ENCODE data around the gene KDM6B. TPM values are rescaled to one million over a fixed set of nuclear protein-coding genes. Genes with fewer than 3 reads are reported as not detected.

Gene KDM6B
- total RNA-seq, 1 experiment from 2014 or later, result 19.9 TPM

DNA sequence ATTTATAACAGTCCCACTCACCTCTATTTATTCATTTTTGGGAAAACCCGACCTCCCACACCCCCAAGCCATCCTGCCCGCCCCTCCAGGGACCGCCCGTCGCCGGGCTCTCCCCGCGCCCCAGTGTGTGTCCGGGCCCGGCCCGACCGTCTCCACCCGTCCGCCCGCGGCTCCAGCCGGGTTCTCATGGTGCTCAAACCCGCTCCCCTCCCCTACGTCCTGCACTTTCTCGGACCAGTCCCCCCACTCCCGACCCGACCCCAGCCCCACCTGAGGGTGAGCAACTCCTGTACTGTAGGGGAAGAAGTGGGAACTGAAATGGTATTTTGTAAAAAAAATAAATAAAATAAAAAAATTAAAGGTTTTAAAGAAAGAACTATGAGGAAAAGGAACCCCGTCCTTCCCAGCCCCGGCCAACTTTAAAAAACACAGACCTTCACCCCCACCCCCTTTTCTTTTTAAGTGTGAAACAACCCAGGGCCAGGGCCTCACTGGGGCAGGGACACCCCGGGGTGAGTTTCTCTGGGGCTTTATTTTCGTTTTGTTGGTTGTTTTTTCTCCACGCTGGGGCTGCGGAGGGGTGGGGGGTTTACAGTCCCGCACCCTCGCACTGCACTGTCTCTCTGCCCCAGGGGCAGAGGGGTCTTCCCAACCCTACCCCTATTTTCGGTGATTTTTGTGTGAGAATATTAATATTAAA is 20.2 kb downstream of the KDM6B start:
- ChIA-PET CTCF (no interaction called here), POLR2A (no interaction called here)
- DNase-seq (ENCODE audit: low read depth, low spot score), result no peak
- no peak overlapping the region for H3K4me3 ChIP-seq (ENCODE audit: low read depth in 2 of 2, low read length in 2 of 2)
- peaks cover 12% of the 10 kb centered on the region for H3K4me1 ChIP-seq (ENCODE audit: control insufficient read depth, insufficient read depth, low read length)
- in situ Hi-C loops (cut with HindIII; ENCODE audit: low pct_unique_long_range_greater_than_20kb, low sequenced_read_pairs) (no loop called here), intact Hi-C loops (cut with micrococcal nuclease; ENCODE audit: unreplicated experiment) (loop anchor here (10.0 kb wide), 1 partner anchor 109 kb away; no protein-coding TSS in a partner anchor)
- H3K9me3 ChIP-seq (ENCODE audit: control insufficient read depth, insufficient read depth, low read depth, low read length), result no peaks in the 10 kb centered on the region
- ATAC-seq, result no peak
- peaks cover 5% of the 10 kb centered on the region; the same call in 1 of the 2 replicates for H3K36me3 ChIP-seq (ENCODE audit: control insufficient read depth, insufficient read depth, low read length)
- TF ChIP-seq POLR2AphosphoS5 (IDR thresholded peaks at IDR 0.05; ENCODE audit: low read depth, low read length), result no peak
- TF ChIP-seq, protein P1, sequence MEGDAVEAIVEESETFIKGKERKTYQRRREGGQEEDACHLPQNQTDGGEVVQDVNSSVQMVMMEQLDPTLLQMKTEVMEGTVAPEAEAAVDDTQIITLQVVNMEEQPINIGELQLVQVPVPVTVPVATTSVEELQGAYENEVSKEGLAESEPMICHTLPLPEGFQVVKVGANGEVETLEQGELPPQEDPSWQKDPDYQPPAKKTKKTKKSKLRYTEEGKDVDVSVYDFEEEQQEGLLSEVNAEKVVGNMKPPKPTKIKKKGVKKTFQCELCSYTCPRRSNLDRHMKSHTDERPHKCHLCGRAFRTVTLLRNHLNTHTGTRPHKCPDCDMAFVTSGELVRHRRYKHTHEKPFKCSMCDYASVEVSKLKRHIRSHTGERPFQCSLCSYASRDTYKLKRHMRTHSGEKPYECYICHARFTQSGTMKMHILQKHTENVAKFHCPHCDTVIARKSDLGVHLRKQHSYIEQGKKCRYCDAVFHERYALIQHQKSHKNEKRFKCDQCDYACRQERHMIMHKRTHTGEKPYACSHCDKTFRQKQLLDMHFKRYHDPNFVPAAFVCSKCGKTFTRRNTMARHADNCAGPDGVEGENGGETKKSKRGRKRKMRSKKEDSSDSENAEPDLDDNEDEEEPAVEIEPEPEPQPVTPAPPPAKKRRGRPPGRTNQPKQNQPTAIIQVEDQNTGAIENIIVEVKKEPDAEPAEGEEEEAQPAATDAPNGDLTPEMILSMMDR (IDR thresholded peaks at IDR 0.05), result no peak
- TF ChIP-seq, protein P2, sequence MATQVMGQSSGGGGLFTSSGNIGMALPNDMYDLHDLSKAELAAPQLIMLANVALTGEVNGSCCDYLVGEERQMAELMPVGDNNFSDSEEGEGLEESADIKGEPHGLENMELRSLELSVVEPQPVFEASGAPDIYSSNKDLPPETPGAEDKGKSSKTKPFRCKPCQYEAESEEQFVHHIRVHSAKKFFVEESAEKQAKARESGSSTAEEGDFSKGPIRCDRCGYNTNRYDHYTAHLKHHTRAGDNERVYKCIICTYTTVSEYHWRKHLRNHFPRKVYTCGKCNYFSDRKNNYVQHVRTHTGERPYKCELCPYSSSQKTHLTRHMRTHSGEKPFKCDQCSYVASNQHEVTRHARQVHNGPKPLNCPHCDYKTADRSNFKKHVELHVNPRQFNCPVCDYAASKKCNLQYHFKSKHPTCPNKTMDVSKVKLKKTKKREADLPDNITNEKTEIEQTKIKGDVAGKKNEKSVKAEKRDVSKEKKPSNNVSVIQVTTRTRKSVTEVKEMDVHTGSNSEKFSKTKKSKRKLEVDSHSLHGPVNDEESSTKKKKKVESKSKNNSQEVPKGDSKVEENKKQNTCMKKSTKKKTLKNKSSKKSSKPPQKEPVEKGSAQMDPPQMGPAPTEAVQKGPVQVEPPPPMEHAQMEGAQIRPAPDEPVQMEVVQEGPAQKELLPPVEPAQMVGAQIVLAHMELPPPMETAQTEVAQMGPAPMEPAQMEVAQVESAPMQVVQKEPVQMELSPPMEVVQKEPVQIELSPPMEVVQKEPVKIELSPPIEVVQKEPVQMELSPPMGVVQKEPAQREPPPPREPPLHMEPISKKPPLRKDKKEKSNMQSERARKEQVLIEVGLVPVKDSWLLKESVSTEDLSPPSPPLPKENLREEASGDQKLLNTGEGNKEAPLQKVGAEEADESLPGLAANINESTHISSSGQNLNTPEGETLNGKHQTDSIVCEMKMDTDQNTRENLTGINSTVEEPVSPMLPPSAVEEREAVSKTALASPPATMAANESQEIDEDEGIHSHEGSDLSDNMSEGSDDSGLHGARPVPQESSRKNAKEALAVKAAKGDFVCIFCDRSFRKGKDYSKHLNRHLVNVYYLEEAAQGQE (IDR thresholded peaks at IDR 0.05; ENCODE audit: insufficient read depth in 1 of 2, low read depth in 2 of 2, low read length in 1 of 2), result no peak
- no peak for TF ChIP-seq SIN3A (IDR thresholded peaks at IDR 0.05; ENCODE audit: borderline replicate concordance, insufficient read depth, low read depth, low read length)
- no peak for TF ChIP-seq TCF7L2 (IDR thresholded peaks at IDR 0.05; ENCODE audit: low read depth, low read length)
- no TSS peak for BruUV-seq (replicated peaks)
- H3K27me3 ChIP-seq (ENCODE audit: control insufficient read depth, insufficient read depth, low read length), result no peaks in the 10 kb centered on the region
- H3K27ac ChIP-seq (ENCODE audit: low read length), result no peak overlapping the region

GRCh38 chr17:7854851-7855659 is 21.0 kb downstream of the KDM6B start, which contains the start of gene TMEM88:
Gene TMEM88, plus strand, starts transcription at chr17:7855066. Its CDS starts 9 bp downstream, at chr17:7855075.
- H3K27ac ChIP-seq (ENCODE audit: low read length), result peak within 1 kb of the TSS; percentile 97
- ChIA-PET POLR2A (interaction anchor here (0.6 kb wide), 1 partner anchor 256 kb away, joined by 10 read pairs; no protein-coding TSS in a partner anchor), CTCF (interaction anchor here (0.6 kb wide), 1 partner anchor 113 kb away, joined by 10 read pairs; no protein-coding TSS in a partner anchor)

More at GRCh38 chr17:7854851-7855659, 21.0 kb downstream of the KDM6B start, which contains the start of gene TMEM88:
- in situ Hi-C loops (cut with HindIII; ENCODE audit: low pct_unique_long_range_greater_than_20kb, low sequenced_read_pairs), result no loop called here
- Histone ChIP-seq H3K9me3 (ENCODE audit: control insufficient read depth, insufficient read depth, low read depth, low read length) (no peaks in the 10 kb centered on the region), H3K4me3 (ENCODE audit: low read depth in 2 of 2, low read length in 2 of 2) (peak within 1 kb of the TSS; percentile 74 to 79), H3K27me3 (ENCODE audit: control insufficient read depth, insufficient read depth, low read length) (no peaks in the 10 kb centered on the region), H3K4me1 (ENCODE audit: control insufficient read depth, insufficient read depth, low read length) (peaks cover 14% of the 10 kb centered on the region), H3K36me3 (ENCODE audit: control insufficient read depth, insufficient read depth, low read length) (peaks cover 5% of the 10 kb centered on the region; the same call in 1 of the 2 replicates)
- ATAC-seq (no peak), DNase-seq (ENCODE audit: low read depth, low spot score) (no peak)
- TF ChIP-seq, protein P2 (IDR thresholded peaks at IDR 0.05; ENCODE audit: insufficient read depth in 1 of 2, low read depth in 2 of 2, low read length in 1 of 2), result no peak
- TF ChIP-seq, protein P1 (IDR thresholded peaks at IDR 0.05), result no peak
- TF ChIP-seq SIN3A (IDR thresholded peaks at IDR 0.05; ENCODE audit: borderline replicate concordance, insufficient read depth, low read depth, low read length) (no peak), TCF7L2 (IDR thresholded peaks at IDR 0.05; ENCODE audit: low read depth, low read length) (no peak), POLR2AphosphoS5 (IDR thresholded peaks at IDR 0.05; ENCODE audit: low read depth, low read length) (no peak)
- no TSS peak for BruUV-seq (replicated peaks)
- intact Hi-C loops (cut with micrococcal nuclease; ENCODE audit: unreplicated experiment), result loop anchor here (10.0 kb wide), 1 partner anchor 110 kb away; no protein-coding TSS in a partner anchor

Data from Panc1 (cell line).